NOMO-1 (cell line): ENCODE data around the gene TTBK1.
A peak's percentile ranks its signal among the peaks of the same experiment; 100 is the strongest.
"Not testable (repeated sequence)": the region's sequence is repeated elsewhere in the genome, so short reads cannot be mapped to it uniquely, and the experiment has no call there.

ENCODE experiments used
- DNase-seq, 2 experiments: peaks; one replicate each; lab custom pipeline; 2025; ENCODE audit not compliant: unreplicated experiment in 2 of 2; lab: John Stamatoyannopoulos, UW

TTBK1 gene

GRCh38 chr6:43301081-43301870 lies 58.0 kb downstream of the TTBK1 start:
- no peak for DNase-seq

DNA sequence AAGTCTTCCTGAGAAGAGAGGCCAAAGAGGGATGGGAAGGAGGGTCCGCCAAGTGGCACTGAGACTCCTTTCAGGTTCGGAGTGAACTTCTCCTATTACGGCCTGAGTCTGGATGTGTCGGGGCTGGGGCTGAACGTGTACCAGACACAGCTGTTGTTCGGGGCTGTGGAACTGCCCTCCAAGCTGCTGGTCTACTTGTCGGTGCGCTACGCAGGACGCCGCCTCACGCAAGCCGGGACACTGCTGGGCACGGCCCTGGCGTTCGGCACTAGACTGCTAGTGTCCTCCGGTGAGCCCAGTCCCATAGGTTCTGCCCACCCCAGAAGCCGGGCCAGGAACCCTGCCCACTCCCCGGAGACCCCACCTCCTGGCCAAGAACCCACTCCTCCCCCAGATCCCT lies 58.8 kb downstream of the TTBK1 start:
- no peak for DNase-seq

DNA sequence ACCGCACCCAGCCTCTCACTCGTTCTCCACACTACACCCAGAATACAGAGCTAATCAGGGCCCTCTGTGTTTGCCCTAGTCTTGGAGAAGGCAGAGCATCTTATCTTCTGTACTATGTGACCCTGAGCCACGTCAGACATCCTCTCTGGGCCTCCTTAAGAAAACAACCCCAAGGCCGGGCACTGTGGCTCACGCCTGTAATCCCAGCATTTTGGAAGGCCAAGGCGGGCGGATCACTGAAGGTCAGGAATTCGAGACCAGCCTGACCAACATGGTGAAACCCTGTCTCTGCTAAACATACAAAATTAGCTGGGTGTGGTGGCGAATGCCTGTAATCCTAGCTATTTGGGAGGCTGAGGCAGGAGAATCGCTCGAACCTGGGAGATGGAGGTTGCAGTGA lies 59.7 kb downstream of the TTBK1 start:
- not testable (repeated sequence) for DNase-seq

GRCh38 chr6:43303751-43304331 lies 60.6 kb downstream of the TTBK1 start:
- DNase-seq = no peak

DNA sequence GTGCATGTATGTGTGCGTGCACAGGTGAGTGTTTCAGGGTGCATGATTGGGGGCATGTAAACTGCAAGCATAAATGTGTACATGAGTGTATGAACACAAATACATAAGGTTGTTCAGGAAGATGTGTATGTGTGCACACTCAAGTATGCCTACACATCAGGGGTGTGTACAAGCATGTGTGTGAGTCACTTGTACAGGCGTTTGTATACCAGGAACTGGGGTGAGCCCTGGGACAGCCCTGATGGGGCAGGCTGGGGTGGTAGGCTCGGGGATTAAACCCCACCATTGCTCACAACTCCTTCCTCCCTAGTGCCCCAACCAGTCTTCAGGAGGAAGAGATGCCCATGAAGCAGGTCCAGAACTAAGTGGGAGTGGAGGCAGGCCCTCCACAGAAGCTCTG lies 61.1 kb downstream of the TTBK1 start:
- no peak for DNase-seq

DNA sequence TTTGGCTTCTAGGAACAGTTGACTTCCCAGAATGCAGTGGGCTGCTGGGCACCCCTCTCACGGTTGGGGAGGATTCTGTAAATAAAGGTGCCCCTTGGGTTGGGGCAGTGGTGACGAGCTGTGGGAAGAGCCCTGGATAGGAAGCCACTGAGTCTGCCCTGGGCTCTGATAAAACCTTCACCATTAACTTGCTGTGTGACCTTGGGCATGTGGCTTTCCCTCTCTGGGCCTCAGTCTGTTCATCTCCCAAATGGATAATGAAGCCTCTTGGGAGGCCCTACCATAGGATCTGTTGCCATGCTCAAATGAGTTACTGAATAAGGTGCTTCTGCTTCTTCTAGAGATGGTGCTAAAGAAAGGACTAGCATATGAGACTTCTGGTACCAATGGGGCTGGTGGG lies 61.6 kb downstream of the TTBK1 start:
- DNase-seq = no peak

DNA sequence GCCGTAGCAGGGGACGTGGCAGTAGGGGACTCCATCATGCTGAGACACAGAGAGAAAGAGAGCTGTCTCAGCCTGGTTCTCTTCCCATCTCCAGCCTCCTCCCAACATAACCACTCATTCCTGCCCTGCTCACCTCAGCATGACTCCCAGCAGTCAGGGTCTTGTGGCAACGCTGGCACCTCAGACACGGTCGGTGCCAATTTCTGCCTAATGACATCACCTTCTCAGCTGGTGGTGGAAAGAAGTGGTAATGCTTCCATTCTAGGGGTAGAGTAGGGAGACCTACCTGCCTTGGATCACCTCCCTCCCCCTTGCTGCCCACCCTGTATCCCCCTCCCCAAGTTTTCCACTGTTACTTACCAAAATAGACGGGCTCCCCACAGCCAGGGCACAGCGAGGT lies 62.8 kb downstream of the TTBK1 start:
- no peak for DNase-seq

DNA sequence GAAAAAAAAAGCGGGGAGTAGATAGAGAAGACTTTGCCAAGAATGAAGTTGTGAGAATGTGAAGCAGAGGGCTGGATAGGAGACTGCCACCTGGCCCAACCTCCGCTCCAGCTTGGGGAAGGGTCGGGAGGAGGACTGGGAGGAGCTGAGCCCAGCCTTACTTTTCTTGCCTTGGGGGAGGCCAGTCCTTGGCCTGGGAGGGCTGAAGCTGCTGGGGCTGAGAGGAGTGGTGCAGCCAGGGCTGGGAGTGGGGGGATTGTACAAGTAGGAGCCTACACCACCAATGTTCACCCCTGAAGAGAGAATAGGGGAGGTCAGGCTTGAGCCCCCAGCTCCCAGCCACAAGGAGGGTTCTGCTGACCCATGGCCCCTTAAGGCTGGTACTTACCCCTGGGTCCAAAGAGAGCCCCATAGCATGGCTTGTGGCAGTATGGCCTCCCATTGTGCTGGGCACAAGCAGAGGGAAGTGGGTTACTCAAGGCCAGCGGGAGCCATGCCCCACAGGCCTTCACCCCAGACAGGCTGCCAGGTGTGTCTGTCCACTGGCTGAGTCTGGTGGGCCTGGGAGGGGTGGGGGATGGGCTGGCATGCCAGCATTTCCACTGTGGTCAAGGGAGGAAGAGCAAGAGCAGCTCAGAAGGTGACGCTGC lies 64.3 kb downstream of the TTBK1 start:
- no peak for DNase-seq

DNA sequence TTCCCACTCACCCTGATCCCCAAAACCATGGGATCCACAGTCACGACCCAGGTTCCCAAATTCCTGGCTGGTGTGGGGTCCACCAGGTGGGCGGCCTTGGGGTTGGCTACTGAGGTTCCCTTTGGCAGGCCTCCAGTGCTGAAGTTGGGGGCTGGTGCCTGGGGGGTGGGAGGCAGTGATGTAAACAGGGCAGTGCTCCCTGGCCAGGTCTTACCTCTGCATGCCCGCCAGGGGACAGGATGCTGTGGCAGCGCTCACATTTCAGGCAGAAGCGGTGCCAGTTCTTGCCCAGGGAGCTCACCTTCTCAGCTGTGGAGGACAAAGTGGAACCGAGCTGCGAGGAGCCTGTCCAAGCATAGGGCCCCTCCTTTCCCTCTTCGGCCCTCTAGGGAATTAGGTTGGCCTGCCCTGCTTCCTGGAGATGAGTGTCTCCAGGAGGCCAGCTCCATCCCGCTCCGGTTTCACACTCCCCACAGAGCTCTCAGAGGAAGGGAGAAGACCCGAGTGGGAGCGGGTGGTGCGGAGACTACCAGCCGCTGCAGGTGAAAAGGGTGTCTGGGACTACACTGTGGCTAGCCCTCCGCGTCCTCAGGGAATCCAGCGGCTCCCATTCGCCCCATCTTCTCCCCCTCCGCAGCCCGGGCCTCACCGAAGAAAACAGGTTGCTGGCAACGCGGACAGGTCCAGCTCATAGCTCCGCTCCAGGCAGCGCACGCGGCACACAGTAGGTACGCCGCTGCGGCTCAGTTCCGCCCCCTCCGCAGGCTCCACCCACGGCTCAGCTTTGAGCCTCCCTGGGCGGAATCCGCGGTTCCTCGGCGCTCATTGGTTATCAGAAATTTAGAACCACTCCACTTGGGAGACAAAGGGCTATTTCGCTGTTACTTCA lies 65.1 kb downstream of the TTBK1 start, which contains the start of gene CRIP3:
CRIP3 (minus strand) TSS at position 726 of the 889 bp plus-strand sequence; CDS start at position 692, 34 bp downstream.
- DNase-seq = no peak

DNA sequence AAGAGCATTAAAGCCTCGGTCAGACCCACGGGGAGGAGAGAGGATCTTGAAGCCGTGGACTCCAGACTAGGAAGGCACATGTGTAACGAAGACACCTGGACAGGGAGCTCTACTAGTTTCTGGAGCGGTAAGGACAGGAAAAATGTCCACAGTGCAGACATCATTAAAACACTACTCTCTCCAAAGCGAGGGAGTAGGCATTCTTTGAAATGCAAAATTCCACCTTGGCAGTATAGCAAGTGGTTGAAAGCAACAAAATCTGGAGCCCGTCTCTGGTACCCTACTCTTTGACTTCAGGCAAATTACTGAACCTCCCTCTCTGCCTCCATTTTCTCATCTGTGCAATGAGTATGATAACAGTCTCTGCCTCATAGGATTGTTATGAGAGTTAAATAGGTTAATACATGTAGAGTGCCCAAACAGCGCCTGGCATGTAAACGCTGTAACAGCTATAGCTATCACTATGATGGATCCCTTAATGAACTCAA lies 65.8 kb downstream of the TTBK1 start:
- DNase-seq = no peak

GRCh38 chr6:43310134-43310533 lies 66.9 kb downstream of the TTBK1 start:
- no peak for DNase-seq

GRCh38 chr6:43310624-43311023 lies 67.3 kb downstream of the TTBK1 start:
- DNase-seq = peak; percentile 44 to 87

DNA sequence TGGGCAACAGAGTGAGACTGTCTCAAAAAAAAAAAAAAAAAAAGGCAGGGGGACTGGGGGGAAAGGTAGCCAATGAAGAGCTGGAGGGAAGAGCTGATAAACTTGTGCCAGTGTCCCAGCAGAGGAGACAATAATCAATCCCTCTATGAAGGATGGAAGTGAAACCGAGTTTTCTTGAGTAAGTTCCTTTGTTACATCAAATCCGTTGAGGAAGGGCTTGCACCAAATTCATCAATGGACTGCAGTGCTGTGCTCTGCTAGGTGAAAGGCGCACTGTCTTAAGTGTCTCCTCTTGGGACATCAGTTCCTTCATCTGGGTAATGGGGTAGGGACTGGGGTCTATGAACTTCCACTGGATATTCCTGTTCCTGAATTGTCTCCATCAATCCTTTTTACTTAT lies 68.4 kb downstream of the TTBK1 start:
- DNase-seq = peak; percentile 22 to 89

- no peak for DNase-seq
Measured at GRCh38 chr6:43313813-43314212, 70.5 kb downstream of the TTBK1 start.

DNA sequence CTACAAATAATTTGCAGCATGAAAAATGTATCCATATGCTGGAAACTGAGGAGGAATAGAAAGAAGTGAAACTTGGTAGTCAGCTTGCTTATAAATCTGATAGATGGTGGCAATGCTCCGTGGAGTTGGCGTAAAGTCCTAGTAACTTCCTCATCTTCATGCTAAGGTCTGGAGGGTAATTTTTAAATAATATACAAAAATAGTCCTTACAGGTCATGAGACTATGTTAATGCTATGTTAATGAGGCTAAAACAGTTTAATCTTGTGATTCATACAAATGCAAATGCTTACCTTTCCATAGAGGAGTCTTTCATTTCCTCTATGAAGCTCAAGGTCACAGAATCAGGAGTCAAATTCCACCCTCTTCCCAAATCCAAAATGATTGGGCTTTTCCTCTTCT lies 74.7 kb downstream of the TTBK1 start:
- peak; percentile 34 to 76 for DNase-seq

DNA sequence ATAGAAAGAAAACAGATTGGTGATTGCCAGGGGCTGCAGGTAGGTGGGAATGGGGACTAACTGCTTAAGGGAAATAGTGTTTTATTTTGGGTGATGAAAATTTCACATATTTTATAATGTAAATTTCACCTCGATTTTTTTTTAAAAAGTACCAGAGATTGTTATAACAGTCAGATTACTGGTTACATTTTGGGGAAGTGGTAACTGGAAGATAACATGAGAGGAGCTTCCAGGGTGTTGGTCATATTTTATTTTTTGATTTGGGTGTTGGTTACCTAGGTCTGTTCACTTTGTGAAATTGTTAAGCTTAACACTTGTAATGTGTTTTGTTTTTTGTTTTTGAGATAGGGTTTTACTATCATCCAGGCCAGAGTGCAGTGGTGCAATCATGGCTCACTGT lies 82.6 kb downstream of the TTBK1 start:
- DNase-seq = no peak

GRCh38 chr6:43328528-43328927 lies 85.2 kb downstream of the TTBK1 start:
- DNase-seq = no peak

GRCh38 chr6:43331470-43331869 lies 88.2 kb downstream of the TTBK1 start:
- DNase-seq = no peak

GRCh38 chr6:43331891-43332290 lies 88.6 kb downstream of the TTBK1 start:
- peak; percentile 54 to 92 for DNase-seq

- DNase-seq = no peak
Measured at GRCh38 chr6:43334466-43335095, 91.3 kb downstream of the TTBK1 start.
